Measurements from ENCODE around the gene PWP1.

DNA sequence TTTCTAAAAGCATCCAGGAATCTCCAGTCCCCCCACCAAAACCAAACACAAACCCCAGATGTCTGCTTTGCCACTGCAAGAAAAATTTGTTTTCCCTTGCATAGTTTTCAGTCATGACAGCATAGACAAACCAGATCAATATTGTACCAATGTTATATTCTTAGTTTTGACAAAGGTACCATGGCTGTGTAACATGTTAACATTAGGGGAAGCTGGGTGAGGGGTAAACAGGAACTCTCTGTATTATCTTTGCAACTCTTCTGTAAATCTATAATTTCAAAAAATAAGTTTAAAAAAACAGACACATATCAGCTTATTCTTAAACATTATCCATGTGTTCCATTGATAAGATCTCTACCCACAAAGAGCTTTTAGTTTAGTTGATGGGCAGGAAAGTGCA is 44.4 kb upstream of the PWP1 start:
- TF ChIP-seq GATA2 (IDR thresholded peaks at IDR 0.05; ENCODE audit: low read depth, low read length) (no peak), GATA3 (IDR thresholded peaks at IDR 0.05; ENCODE audit: low read depth, low read length) (no peak)

Data from SH-SY5Y (cell line).